HepG2 (cell line): ENCODE measurements around the gene LRRC73. TPM values are rescaled to one million over a fixed set of nuclear protein-coding genes. Genes with fewer than 3 reads are reported as not detected.

Source experiments
- CHD2 ChIP-seq: IDR thresholded peaks from 2 replicates; pipeline ENCODE4 v1.6.1; 2011; ENCODE audit warnings: low read depth, low read length, improper control_type of control experiment
- EP300 ChIP-seq, 3 experiments: sonication (generic) in 1 of 3; formaldehyde crosslinking in 1 of 3; IDR thresholded peaks; 2 replicates each; pipeline versions ENCODE4 v1.5.1 to v1.6.1; 2011 to 2020; ENCODE audit warnings: low read depth in 2 of 3, low read length in 2 of 3, borderline replicate concordance in 1 of 3, improper control_type of control experiment in 1 of 3, mild to moderate bottlenecking in 1 of 3, missing genetic modification reagents in 1 of 3, moderate library complexity in 1 of 3
- FLYWCH1 ChIP-seq: sonication (generic); formaldehyde crosslinking; IDR thresholded peaks from 2 replicates; pipeline ENCODE4 v1.8.1; 2023; ENCODE audit warnings: mild to moderate bottlenecking, missing genetic modification reagents
- MED1 ChIP-seq: sonication (generic); formaldehyde crosslinking; IDR thresholded peaks from 2 replicates; pipeline ENCODE4 v1.4.0; 2020; ENCODE audit warnings: missing genetic modification reagents
- PHF20 ChIP-seq: sonication (generic); formaldehyde crosslinking; IDR thresholded peaks from 2 replicates; pipeline ENCODE4 v1.5.0; 2020; ENCODE audit warnings: mild to moderate bottlenecking, missing genetic modification reagents
- PITX1 ChIP-seq: sonication (generic); formaldehyde crosslinking; IDR thresholded peaks from 2 replicates; pipeline ENCODE4 v1.5.1; 2020; ENCODE audit warnings: mild to moderate bottlenecking, missing genetic modification reagents
- SMAD3 ChIP-seq: sonication (generic); formaldehyde crosslinking; IDR thresholded peaks from 2 replicates; pipeline ENCODE4 v1.4.0; 2020; ENCODE audit warnings: missing genetic modification reagents
- SRSF9 ChIP-seq: fragments of 200-400 bp; formaldehyde crosslinking; IDR thresholded peaks from 2 replicates; pipeline ENCODE4 v1.6.1; 2018; ENCODE audit warnings: borderline replicate concordance, mild to moderate bottlenecking, low read depth, low read length; ENCODE audit not compliant: insufficient read depth, poor library complexity, severe bottlenecking
- XBP1 ChIP-seq: sonication (generic); formaldehyde crosslinking; IDR thresholded peaks from 2 replicates; pipeline ENCODE4 v1.5.0; 2020; ENCODE audit warnings: missing genetic modification reagents
- ZNF343 ChIP-seq: sonication (generic); formaldehyde crosslinking; IDR thresholded peaks from 2 replicates; pipeline ENCODE4 v1.4.0; 2020; ENCODE audit warnings: mild to moderate bottlenecking, missing genetic modification reagents
- ZNF383 ChIP-seq: sonication (generic); formaldehyde crosslinking; IDR thresholded peaks from 2 replicates; pipeline ENCODE4 v1.4.0; 2020; ENCODE audit warnings: missing genetic modification reagents, mild to moderate bottlenecking, borderline replicate concordance
- ZSCAN5A ChIP-seq: sonication (generic); formaldehyde crosslinking; IDR thresholded peaks from 2 replicates; pipeline ENCODE4 v1.8.0; 2022; ENCODE audit warnings: mild to moderate bottlenecking, missing genetic modification reagents, borderline replicate concordance
- polyA plus RNA-seq, 8 experiments: library from polyadenylated mRNA; depleted of rRNA in 3 of 8; stranded (reverse) in 7 of 8; unstranded in 1 of 8; fragments of >200 nt; fragmentation: Illumina TruSeq in 4 of 8; extraction: Trizol in 4 of 8; gene quantifications; 2 replicates each; pipeline versions ENCODE4 v1.2.1 to v1.2.3, GENCODE V29; 2011 to 2016; ENCODE audit warnings: low read depth in 4 of 8, missing spikeins in 1 of 8, mixed read lengths in 1 of 8; ENCODE audit not compliant: insufficient read depth in 1 of 8
- total RNA-seq, 5 experiments: library from RNA; depleted of rRNA; stranded (reverse); fragments of >200 nt; fragmentation: Illumina TruSeq; extraction: Trizol; gene quantifications; 2 replicates each; pipeline ENCODE4 v1.2.3, GENCODE V29; 2016; ENCODE audit warnings: low read depth in 1 of 5
- TF ChIP-seq, protein P1 (sequence below): IDR thresholded peaks from 2 replicates; pipeline ENCODE4 v1.6.1; 2016; ENCODE audit warnings: low read depth, control low read depth
- TF ChIP-seq, protein P2 (sequence below): IDR thresholded peaks from 2 replicates; pipeline ENCODE4 v1.6.1; 2012; ENCODE audit warnings: inconsistent platforms
- TF ChIP-seq, protein P3 (sequence below): sonication (generic); formaldehyde crosslinking; IDR thresholded peaks from 2 replicates; pipeline ENCODE4 v1.5.0; 2020; ENCODE audit warnings: missing genetic modification reagents
- TF ChIP-seq, protein P4 (sequence below): sonication (generic); formaldehyde crosslinking; conservative IDR thresholded peaks from 2 replicates; pipeline ENCODE4 v1.5.0; 2020; ENCODE audit warnings: missing genetic modification reagents
- TF ChIP-seq, protein P5 (sequence below): sonication (generic); formaldehyde crosslinking; IDR thresholded peaks from 2 replicates; pipeline ENCODE4 v1.8.1; 2023; ENCODE audit warnings: mild to moderate bottlenecking, inconsistent platforms, moderate library complexity, missing genetic modification reagents, borderline replicate concordance
- TF ChIP-seq, protein P6 (sequence below): sonication (generic); formaldehyde crosslinking; IDR thresholded peaks from 2 replicates; pipeline ENCODE4 v1.9.0; 2022; ENCODE audit warnings: missing genetic modification reagents, mild to moderate bottlenecking, borderline replicate concordance

The LRRC73 gene
- total and polyA plus RNA-seq, 2 of the 13 experiments (the other 11 are each of a cell fraction or from before 2014, with no cell fraction given) = 0.11 to 0.12 TPM

GRCh38 chr6:43477235-43478007, 32.7 kb downstream of the LRRC73 start, which contains the start of gene TJAP1 (continued):
- TF ChIP-seq MED1 (CRISPR knock-in tag) = peak; percentile 55; the same call in 1 of the 2 replicates
- TF ChIP-seq, protein P1, sequence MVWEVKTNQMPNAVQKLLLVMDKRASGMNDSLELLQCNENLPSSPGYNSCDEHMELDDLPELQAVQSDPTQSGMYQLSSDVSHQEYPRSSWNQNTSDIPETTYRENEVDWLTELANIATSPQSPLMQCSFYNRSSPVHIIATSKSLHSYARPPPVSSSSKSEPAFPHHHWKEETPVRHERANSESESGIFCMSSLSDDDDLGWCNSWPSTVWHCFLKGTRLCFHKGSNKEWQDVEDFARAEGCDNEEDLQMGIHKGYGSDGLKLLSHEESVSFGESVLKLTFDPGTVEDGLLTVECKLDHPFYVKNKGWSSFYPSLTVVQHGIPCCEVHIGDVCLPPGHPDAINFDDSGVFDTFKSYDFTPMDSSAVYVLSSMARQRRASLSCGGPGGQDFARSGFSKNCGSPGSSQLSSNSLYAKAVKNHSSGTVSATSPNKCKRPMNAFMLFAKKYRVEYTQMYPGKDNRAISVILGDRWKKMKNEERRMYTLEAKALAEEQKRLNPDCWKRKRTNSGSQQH (CRISPR knock-in tag) = peak; percentile 64; the same call in 1 of the 2 replicates
- TF ChIP-seq, protein P2, sequence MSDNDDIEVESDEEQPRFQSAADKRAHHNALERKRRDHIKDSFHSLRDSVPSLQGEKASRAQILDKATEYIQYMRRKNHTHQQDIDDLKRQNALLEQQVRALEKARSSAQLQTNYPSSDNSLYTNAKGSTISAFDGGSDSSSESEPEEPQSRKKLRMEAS = peak; percentile 67
- TF ChIP-seq, protein P3, sequence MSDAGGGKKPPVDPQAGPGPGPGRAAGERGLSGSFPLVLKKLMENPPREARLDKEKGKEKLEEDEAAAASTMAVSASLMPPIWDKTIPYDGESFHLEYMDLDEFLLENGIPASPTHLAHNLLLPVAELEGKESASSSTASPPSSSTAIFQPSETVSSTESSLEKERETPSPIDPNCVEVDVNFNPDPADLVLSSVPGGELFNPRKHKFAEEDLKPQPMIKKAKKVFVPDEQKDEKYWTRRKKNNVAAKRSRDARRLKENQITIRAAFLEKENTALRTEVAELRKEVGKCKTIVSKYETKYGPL (CRISPR knock-in tag) = no peak
- TF ChIP-seq ZNF343 (CRISPR knock-in tag) = 0 out of 2 replicates have a peak, but pooled peaks have one; percentile 75
- TF ChIP-seq, protein P4, sequence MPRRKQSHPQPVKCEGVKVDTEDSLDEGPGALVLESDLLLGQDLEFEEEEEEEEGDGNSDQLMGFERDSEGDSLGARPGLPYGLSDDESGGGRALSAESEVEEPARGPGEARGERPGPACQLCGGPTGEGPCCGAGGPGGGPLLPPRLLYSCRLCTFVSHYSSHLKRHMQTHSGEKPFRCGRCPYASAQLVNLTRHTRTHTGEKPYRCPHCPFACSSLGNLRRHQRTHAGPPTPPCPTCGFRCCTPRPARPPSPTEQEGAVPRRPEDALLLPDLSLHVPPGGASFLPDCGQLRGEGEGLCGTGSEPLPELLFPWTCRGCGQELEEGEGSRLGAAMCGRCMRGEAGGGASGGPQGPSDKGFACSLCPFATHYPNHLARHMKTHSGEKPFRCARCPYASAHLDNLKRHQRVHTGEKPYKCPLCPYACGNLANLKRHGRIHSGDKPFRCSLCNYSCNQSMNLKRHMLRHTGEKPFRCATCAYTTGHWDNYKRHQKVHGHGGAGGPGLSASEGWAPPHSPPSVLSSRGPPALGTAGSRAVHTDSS (CRISPR knock-in tag) = no peak
- no peak for TF ChIP-seq SRSF9
- no peak; the same call in 1 of the 2 replicates for TF ChIP-seq ZSCAN5A
- TF ChIP-seq EP300 (IDR thresholded peaks at IDR 0.05; ENCODE audit: low read depth in 2 of 2, low read length in 2 of 2) = peak in 1 of 2 experiments; percentile 46; a peak in 1 of 4 replicates
- TF ChIP-seq EP300 (CRISPR knock-in tag; IDR thresholded peaks at IDR 0.05; ENCODE audit: borderline replicate concordance) = 0 out of 2 replicates have a peak, but pooled peaks have one; percentile 11
- TF ChIP-seq, protein P5, sequence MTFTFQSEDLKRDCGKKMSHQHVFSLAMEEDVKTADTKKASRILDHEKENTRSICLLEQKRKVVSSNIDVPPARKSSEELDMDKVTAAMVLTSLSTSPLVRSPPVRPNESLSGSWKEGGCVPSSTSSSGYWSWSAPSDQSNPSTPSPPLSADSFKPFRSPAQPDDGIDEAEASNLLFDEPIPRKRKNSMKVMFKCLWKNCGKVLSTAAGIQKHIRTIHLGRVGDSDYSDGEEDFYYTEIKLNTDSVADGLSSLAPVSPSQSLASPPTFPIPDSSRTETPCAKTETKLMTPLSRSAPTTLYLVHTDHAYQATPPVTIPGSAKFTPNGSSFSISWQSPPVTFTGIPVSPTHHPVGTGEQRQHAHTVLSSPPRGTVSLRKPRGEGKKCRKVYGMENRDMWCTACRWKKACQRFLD = peak; percentile 56; the same call in 1 of the 2 replicates
- TF ChIP-seq PITX1 (CRISPR knock-in tag) = peak; percentile 85
- no peak for TF ChIP-seq FLYWCH1 (CRISPR knock-in tag)
- 0 out of 2 replicates have a peak, but pooled peaks have one; percentile 66 for TF ChIP-seq ZNF383 (CRISPR knock-in tag)
- TF ChIP-seq SMAD3 = 0 out of 2 replicates have a peak, but pooled peaks have one; percentile 12
- TF ChIP-seq XBP1 (CRISPR knock-in tag) = no peak
- peak; percentile 67; the same call in 1 of the 2 replicates for TF ChIP-seq CHD2
- TF ChIP-seq, protein P6, sequence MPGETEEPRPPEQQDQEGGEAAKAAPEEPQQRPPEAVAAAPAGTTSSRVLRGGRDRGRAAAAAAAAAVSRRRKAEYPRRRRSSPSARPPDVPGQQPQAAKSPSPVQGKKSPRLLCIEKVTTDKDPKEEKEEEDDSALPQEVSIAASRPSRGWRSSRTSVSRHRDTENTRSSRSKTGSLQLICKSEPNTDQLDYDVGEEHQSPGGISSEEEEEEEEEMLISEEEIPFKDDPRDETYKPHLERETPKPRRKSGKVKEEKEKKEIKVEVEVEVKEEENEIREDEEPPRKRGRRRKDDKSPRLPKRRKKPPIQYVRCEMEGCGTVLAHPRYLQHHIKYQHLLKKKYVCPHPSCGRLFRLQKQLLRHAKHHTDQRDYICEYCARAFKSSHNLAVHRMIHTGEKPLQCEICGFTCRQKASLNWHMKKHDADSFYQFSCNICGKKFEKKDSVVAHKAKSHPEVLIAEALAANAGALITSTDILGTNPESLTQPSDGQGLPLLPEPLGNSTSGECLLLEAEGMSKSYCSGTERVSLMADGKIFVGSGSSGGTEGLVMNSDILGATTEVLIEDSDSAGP (CRISPR knock-in tag) = peak; percentile 77
- TF ChIP-seq PHF20 (CRISPR knock-in tag) = peak; percentile 74
